Sciatic nerve (tissue), 2 donors: Measurements from ENCODE around the gene GPLD1. TPM values are rescaled to one million over a fixed set of nuclear protein-coding genes. Genes with fewer than 3 reads are reported as not detected.
A peak's percentile ranks its signal among the peaks of the same experiment; 100 is the strongest.

Experiments used
- ATAC-seq: fragments of 200-7000 bp; cut with Tn5 transposase; one replicate; pipeline ENCODE4 v1.9.1; 2020; ENCODE audit warnings: mild to moderate bottlenecking, moderate library complexity
- DNase-seq: peaks from one replicate; pipeline ENCODE4 v3.0.0-alpha.2; 2020; ENCODE audit warnings: low spot score
- intact Hi-C: fragments of 100-400 bp; cut with DNase I; formaldehyde crosslinking; loops from one replicate; pipeline ENCODE4 v1.14.2; 2022
- total RNA-seq: library from RNA; stranded (reverse); fragmentation: NEBNext Ultra II Directional; extraction: Animal tissue kit (Norgen Biotek cat#: 25700); gene quantifications from one replicate; pipeline ENCODE4 v1.2.1, GENCODE V29; 2021
- donor health status: DM: no; HTN: no; CAD: no.
- donor health status: DM: no; HTN: no; CAD: no.

GPLD1 gene
- total RNA-seq, 1 donor from 2014 or later, result 4.9 TPM

DNA sequence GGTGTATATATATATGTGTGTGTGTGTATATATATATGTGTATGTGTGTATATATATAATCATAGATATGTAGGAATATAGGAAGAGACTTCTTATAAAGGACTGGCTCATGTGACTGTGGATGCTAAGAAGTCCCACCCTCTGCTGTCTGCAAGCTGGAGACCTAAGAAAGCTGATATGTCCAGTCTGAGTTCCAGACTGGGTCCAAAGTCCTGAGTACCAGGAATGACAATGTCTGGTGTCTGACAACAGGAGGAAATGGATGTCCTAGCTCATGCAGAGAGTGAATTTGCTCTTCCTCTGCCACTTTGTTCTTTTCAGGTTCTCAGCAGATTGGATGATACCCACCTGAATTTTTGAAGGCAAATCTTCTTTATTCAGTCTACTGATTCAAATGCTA lies 12.5 kb upstream of the GPLD1 start:
- no peak for DNase-seq
- no peak for ATAC-seq
- intact Hi-C loops, result no loop called here

DNA sequence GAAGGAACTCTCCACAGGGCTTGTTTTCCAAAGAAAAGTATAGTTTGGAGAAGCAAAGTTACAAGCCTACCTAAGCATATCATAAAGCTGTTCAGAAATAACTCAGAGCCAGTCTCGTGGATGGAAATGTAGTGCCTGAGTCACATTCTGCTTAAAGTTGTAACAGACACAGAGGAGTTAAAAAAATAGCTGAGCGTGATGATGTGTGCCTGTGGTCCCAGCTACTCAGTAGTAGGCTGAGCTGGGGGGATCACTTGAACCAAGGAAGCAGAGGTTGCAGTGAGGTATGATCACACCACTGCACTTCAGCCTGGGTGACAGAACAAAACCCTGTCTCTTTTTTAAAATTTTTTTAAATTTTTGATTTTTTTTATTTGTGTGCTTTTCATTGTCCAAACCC lies 12.0 kb upstream of the GPLD1 start:
- intact Hi-C loops, result no loop called here
- DNase-seq (no peak), ATAC-seq (no peak)

DNA sequence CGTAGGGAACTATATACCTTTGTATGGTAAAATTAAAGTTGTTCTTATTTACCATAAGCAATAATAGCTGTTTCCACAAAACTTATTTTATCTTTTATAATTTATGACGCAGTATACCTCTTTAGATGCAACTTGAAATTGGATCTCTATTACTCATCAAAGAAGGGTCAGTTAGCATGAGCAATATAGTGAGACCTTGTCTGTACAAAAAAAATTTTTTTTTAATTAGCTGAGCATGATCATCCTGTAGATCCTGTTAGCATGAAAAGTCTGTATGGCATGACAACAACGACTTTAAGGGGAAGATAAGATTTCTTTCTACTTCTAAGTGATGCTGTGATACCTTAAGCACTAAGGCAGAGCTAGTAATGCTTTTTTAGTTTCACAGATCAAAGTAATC lies 11.3 kb upstream of the GPLD1 start:
- intact Hi-C loops, result no loop called here
- no peak for DNase-seq

DNA sequence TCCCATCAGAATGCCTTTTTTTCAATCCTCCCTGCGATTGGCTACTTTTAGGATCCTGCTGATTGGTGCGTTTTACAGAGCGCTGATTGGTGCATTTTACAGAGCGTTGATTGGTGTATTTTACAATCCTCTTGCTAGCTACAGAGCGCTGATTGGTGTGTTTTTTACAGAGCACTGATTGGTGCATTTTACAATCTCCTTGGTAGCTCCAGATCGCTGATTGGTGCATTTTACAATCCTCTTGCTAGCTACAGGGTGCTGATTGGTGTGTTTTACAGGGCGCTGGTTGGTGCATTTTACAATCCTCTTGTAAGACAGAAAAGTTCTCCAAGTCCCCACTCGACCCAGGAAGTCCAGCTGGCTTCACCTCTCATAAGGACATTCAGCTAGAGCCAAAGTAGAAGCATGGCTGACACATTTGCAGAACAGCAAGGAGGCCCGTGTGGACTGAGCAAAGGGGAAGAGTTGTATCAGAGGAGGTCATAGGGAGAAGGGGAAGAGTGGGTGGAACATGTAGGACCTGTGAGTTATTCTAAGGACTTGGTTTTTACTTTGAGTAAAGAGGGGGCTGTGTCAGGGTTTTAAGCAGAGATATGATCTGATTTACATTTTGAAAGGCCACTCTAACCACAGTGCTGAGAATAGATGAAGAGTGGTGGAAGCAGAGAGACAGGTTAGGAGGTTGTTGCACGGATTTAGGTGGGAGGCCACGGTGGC lies 8.0 kb upstream of the GPLD1 start:
- no peak for ATAC-seq
- DNase-seq, result no peak
- intact Hi-C loops, result no loop called here

More for the DNA sequence above, 11.3 kb upstream of the GPLD1 start:
- no peak for ATAC-seq

DNA sequence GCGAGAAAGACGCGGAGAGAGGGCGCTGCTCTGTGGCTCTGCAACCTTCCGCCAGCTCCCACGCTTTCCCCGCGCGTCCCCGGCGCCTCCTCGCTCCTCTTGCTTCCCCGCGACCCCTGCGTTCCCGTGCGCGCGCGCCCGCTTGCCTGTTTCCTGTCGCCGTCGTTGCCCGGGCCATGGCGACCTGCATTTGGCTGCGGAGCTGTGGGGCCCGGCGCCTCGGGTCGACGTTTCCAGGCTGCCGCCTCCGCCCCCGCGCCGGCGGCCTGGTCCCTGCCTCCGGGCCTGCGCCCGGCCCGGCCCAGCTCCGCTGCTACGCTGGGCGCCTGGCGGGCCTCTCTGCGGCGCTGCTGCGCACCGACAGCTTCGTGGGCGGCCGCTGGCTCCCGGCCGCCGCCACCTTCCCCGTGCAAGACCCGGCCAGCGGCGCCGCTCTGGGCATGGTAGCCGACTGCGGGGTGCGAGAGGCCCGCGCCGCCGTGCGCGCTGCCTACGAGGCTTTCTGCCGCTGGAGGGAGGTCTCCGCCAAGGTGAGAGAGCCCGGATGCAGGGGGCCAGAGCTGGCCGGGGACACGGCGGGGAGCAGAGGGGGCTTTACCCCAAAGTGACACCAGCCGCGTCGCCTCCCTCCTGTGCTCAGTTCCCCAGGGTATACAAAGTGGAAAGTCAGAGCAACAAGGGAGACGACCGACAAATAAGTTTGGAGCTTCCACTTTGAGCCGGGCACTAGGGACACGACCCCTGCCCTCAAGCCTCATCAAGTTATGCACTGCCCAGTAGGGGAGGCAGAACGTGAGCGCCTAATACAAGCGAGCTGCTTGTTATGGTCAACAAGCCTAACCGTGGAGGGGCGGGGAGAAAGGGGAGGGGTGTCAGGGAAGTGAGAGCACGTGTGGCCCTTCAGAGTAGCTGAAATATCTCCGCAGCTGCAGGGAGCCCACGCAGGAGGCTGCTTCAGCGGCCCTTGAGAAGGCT lies 5.7 kb upstream of the GPLD1 start, which contains the start of gene ALDH5A1:
Gene ALDH5A1, plus strand, starts transcription at position 149 of the 975 bp plus-strand sequence. Its CDS starts 28 bp downstream, at position 177.
- DNase-seq, result peak; percentile 82
- intact Hi-C loops, result no loop called here
- peak; percentile 88 for ATAC-seq

DNA sequence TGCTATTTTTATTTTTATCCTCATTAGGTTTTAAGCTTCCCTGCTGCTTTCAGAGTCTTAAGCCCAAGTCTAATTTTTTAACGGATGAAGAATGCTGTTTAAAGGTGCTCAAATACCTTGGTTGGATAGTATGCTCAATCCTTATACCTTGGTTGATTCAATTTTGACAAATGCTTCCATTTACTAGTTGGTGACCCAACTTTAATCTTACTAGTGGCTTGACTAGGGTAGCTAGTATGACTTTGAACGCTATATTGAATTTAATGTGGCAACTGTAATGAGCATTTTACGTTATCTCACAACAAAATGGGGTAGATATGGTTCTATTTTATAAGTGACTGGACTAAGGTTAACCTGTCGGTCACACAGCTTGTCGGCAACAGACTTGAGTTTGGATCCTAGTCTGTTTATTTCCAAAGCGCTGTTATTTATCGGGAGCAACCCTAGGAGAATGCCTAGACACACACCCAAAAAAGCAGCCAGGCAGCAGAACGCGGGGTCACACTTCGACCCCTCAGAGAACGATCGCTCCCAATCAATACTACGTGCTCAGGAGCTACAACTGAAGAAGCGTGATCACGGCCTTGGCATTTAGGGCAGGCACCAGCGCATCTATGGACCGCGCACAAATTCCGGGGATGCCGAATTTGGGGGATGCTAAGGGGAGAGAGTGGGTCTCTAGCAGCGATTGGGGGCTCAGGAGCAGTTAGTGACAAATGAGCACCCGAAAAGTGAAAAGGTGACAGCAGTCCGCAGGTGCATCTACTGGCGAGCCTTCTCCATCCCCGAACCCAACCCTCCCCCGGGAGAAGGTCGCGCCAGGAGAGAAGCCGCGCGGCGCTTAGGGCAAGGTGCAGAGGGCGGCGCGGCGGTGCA lies 4.8 kb upstream of the GPLD1 start:
- no peak for DNase-seq
- intact Hi-C loops, result no loop called here
- no peak for ATAC-seq

DNA sequence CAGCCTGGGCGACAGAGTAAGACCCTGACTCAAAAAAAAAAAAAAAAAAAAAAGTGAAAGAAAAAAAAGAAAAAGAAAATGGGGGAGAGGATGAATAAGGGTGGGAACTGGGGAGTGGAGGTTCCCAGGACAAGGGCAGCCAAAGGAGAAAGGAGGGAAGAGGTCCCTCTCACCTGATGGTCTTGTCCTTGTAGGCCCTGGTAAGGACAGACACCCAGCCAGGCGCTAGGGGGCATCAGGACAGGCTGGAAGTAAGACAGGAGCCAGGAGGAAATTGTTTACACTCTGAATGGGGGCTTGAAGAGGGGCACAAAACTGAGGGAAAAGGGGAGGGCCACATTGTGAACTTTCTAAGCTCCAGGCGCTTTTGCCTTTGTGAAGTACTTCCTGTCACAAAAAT lies 3.1 kb upstream of the GPLD1 start:
- no peak for ATAC-seq
- no peak for DNase-seq
- intact Hi-C loops, result no loop called here

DNA sequence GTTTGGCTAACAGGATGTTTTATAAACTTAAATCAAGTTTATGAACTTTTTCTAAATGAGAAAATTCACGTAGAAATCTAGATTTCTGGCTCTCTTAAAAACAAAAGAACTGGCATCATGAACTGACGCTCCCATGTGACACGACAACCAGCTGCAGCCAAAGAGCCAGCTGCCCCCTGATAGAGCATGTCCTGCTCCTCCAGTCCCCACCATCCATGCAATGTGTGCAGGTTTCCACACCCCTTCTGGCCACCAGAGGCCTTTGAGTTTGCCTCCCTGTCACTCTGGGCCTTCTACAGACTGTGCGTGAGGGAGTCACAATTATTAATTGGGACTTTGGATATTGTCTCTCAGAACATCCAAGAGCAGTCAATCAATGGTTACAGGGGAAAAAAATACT lies 1.6 kb upstream of the GPLD1 start:
- ATAC-seq (no peak), DNase-seq (no peak)
- intact Hi-C loops, result no loop called here

DNA sequence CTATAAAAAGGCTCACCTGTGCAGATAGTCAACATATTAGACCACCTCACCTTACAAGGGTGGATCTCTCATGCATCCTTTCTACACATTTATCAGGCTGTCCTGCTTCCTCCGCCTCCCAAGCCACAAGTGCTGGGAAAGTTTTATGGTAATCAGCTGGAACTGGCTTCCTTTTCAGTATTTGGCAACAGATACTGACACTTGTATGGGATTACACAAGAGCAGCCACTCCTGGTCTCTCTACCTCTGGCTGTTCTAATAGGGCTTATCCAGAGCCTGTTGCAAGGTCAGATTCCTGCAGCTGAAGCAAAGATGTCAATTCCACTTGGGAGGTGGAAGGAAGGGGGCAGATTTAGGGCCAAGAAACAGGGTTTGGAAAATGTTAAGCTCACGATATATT lies 503 bp upstream of the GPLD1 start:
- DNase-seq (no peak), ATAC-seq (peak; percentile 64)
- intact Hi-C loops, result no loop called here

DNA sequence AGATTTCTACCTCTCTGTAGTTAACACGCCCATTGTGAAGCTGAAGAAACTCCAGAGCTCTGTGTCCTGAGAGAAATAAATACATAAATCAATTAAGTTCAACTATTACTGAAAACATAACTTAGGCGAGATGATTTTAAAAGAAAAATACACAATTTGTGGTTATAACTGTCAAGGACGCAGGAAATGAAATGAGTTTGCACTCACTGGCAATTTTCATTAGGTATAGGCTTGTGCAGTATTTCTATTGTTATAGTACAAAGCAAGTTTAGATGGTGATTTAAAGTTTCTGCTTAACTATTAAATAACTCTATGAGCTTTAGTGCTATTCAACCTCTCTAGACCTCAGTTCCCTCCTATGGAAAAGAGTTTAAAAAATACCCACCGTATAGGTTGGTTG lies 3.3 kb downstream of the GPLD1 start:
- ATAC-seq (no peak), DNase-seq (no peak)
- intact Hi-C loops, result no loop called here

DNA sequence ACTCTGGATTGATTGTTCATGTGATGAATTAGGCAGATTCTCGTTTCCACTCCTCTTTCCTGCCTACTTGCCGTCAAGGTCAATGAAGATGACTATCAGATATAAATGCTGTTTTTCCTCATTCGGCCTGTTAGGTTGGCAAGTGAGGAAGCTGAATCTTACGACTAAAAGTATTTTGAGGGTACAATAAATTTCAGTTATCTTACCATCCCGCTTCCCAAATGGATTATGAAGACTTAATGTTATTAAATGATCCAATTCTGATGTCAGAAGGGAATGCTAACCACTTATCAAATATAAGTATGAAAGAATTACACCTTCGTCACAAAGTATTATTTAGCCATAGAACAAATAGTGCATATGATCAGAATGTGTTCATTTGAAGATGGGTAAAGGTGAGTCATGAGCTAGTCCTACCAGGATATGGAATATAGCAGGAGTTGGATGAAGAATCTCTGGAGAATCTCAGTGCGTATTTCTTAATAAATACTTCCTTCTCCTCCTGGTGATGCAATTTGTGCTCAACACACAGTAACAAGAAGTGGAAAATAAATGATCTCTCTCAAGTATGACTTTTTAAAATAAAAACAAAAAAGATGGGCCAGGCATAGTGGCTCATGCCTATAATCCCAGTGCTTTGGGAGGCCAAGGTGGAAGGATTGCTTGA lies 4.6 kb downstream of the GPLD1 start:
- intact Hi-C loops, result no loop called here
- ATAC-seq (no peak), DNase-seq (no peak)

DNA sequence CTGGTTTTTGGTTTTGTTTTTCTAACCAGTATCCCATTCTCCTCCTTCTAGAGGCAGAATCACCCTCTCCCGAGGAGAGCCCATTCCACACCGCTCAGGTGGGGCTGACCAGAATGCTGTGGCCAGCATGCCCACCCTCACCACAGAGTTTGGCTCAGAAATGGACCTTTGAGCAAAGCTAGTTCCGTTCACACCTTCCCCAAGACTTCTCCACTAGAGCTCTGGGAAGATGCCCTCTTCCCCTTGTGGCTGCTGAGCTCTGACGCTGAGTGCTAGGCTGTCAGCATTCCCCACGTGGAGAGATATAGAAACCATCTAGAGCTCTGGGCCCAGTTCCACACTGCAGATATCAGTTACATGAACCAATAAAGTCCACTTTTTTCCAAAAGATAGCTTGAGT lies 7.9 kb downstream of the GPLD1 start:
- no peak for ATAC-seq
- intact Hi-C loops, result no loop called here
- DNase-seq, result no peak

DNA sequence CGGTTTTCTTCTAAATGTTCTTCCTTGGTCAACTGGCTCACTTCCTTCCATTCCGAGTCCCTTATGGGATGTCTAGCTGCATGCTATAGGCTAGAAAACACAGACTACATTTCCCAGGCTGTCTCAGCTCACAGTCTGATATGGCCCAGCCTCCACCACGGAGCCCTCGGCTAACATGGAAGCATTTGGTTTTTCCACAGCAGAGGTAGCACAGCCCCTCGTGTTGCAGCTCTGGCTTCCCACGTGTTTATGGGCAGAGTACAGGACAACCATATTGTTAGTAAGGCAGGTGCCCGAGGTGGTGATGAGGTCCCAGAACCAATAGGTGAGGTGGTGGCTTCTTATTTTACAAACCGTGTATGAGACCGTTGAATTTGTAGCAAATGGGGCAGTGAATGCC lies 8.7 kb downstream of the GPLD1 start:
- intact Hi-C loops, result no loop called here
- DNase-seq (no peak), ATAC-seq (no peak)

DNA sequence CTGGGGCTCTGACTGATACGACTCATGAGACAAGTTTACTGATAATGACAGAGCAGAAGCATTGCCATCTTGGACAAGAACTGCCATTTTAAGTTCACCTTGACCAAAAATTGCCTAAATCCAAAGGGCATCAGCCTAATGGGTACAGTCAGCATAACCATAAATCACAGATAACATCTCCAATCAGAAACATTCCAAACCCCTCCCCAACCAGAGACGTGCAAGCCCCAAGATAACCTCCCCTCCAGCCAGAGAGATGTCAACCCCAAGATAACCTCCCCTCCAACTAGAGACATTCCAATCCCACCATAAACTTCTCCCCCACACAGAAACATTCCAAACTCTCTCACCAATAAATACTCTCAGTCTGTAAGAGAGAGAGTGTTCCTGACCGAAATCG lies 10.5 kb downstream of the GPLD1 start:
- no peak for DNase-seq
- intact Hi-C loops, result no loop called here
- no peak for ATAC-seq

DNA sequence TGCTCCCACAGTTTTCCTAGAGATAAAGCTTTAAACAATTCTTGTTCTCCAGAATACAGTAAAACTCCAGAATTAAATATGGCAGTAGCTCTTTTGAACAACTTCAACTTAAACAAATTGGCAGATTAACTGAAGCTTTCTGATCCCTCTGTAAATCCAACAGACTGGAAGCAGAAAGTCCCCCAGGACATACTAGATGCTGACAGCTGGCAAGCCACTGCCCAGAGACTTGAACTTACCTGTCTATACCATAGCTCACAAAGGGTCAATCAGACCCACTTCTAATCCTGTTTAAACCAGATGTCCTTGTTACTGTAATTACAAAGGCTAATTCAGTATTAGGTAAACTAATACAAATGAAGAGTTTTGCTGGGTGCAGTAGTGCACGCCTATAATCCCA lies 12.3 kb downstream of the GPLD1 start:
- intact Hi-C loops, result no loop called here
- no peak for ATAC-seq
- no peak for DNase-seq

DNA sequence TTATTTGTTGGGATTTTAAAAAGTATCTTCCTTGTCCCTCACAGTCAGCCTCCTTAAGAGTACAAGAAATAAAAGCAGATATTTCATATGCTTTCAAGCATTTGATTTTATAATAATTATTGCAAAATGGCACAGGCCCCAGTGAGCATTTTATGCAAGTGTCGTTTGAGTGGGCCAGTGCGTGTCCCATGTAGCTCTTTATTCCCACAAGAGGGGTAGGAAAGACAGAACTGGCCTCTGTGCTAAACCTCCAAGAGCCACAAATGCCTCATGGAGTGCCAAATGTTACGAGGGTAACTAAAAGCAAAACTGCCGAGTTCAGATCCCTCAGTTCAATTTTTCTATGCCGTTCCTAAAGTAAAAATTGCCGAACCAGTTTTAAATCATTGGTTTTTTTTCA lies 12.7 kb downstream of the GPLD1 start:
- DNase-seq, result no peak
- intact Hi-C loops, result no loop called here
- no peak for ATAC-seq

DNA sequence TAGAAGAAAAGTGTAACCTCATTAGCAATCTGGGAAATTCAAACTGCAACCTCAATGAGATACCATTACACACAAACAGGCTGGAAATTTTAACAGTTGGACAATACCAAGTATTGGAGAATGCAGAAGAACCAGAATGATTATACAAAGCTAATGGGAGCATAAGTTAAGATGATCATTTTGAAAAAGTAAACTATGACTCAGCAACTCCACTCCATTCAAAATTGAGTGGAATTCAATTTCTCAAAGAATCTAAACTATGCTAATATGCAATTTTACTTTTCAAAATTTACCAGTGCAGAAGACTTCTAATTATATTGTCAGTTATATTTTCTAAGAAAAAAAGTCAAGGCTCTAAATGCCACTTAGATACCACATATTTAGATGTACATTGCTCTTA lies 17.2 kb downstream of the GPLD1 start:
- no peak for ATAC-seq
- no peak for DNase-seq
- intact Hi-C loops, result no loop called here

DNA sequence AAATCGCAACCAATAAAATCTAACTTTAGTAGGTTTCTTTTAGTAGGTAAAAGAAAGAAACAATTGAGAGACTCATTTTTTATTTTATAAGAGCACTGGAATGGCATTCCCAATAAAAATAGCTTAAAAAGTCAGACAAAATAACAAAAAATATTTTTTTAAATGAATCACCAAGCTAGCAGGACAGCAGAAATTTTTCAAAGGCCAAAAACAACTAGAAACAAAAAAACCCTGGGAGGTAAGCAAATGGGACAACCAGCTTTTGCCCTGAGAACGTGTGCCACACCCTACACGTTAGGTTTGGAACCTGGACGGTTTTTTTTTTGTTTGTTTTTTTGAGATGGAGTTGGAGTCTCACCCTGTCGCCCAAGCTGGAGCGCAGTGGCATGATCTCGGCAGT lies 19.6 kb downstream of the GPLD1 start:
- ATAC-seq (no peak), DNase-seq (no peak)
- intact Hi-C loops, result no loop called here
